Right lung (tissue), 5 donors: Measurements from ENCODE around the gene C13orf46. TPM values are rescaled to one million over a fixed set of nuclear protein-coding genes. Genes with fewer than 3 reads are reported as not detected.
"Not testable (repeated sequence)": the region's sequence is repeated elsewhere in the genome, so short reads cannot be mapped to it uniquely, and the experiment has no call there.

Source experiments
- DNase-seq, 2 donors: peaks; one replicate each; pipeline ENCODE4 v3.0.0-alpha.2; 2013
- polyA plus RNA-seq, 5 donors: library from polyadenylated mRNA; unstranded; fragments of 120-200 nt; gene quantifications; one replicate each; pipeline versions ENCODE4 v1.2.1 to v1.2.3, GENCODE V29; 2013; ENCODE audit warnings: inconsistent platforms in 1 of 5, low replicate concordance in 1 of 5; ENCODE audit not compliant: insufficient read length in 5 of 5, insufficient read depth in 1 of 5

The C13orf46 gene
- polyA plus RNA-seq, 5 donors, result 0.18 to 0.48 (median 0.27) TPM

DNA sequence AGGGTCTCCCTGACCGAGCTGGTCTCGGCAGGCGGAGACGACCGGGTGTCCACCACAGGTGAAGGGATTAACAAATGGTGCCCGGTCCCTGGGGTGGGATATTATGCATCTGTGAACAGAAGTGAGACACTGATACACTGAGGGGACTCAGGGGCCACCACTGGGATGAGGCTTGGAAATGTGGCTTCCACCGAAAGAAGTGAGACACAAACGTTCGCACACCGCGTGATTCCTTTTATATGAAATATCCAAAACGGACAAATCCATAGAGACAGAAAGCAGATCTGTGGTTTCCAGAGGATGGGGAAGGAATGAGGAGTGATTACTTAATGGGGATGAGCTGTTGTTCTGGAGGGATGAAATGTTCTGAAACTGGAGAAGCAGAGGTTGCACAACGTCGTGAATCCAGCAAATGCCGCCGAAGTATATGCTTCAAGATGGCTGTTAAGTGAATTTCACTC lies 47.5 kb downstream of the C13orf46 start:
- DNase-seq, result no peak

DNA sequence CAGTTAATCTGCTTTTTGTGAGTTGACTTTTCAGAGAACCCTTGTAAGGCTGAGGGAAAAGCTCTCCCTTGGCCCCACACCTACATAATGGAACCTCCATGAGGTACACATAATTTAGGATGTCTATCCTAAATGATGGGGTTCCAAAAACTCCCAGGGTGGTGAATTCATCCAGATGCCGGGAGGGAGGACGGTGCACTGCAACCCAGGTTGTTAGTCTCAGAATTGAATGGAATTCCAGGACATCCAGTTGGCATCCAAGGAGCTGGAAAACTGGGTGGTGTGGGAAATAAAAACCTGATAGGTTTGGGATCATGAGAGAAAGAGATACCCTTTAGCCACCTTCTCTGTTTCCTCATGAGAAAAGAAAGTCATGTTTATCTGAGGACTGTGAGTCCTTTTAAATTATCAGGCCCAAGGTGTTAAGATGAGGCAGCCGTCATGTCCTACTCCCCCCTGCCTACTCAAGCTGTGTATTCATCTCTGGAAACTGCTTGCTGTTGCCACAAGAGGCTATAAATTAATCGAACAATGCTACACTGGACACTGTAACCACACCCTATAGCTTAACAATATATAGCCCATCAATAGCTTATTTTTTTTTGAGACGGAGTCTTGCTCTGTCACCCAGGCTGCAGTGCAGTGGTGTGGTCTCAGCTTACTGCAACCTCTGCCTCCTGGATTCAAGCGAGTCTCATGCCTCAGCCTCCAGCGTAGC lies 49.5 kb downstream of the C13orf46 start:
- no peak for DNase-seq

DNA sequence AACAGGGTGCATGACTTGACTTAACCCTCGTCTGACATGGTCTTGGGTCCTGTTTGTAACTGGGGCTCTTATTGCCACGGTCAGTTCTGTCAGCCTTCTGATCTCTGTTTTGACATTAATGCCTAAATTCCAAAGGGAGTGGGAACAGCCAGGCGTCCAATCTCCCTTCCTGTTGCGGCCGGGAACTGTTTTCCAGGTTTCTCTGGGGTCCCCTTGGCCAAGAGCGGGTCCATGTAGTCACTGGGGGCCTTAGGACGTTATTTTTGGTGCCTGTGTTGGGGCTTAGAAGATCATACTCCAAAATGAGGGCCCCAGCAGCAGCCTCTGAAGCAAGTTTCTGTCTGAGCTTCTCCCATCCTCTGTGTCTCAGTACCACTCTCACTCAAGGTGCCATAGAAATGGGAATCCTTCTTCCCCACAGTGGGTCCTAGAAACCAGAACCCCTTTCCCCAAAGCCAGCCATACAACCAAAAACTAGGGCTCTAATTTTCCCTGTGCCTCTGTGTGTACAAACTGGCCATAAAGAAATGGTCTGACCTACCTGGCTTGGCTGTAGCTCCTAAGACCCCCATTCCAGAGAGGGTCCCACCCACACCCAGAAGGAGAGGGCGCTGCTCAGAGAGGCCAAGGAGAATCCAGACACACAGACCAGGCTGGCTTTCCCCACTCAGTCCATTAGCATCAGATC lies 50.4 kb downstream of the C13orf46 start:
- no peak for DNase-seq

DNA sequence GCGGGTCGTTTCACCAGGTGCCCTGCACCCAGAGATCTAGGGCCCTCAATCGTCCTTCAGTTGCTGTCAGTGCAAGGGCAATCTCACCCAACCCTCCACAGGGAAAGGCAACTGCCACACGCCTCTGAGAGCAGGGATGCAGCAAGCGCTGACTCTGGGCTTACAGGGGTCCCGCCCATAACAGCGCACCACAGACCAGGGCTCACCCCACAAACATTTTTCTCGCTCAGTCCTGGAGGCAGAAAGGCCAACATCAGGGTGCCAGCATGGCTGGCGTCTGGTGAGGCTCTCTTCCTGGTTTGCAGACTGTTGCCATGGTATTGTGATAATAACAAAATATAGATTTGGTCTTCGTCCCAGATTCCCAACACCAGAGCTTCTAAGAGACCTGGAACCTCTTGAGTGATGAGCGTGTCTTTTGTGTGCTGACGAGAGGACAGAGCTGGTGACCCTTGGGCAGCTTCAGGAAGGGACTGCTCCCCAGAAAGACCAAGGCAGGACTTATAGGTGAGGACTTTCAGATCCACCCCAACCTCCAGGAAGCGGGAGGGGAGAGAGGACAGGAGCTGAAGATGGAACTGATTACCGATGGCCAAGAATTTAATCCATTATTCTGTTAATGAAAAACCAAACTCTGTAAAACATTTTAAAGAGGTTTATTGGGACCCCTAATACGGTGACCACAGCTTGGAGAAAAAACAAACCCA lies 51.3 kb downstream of the C13orf46 start:
- DNase-seq, result no peak

DNA sequence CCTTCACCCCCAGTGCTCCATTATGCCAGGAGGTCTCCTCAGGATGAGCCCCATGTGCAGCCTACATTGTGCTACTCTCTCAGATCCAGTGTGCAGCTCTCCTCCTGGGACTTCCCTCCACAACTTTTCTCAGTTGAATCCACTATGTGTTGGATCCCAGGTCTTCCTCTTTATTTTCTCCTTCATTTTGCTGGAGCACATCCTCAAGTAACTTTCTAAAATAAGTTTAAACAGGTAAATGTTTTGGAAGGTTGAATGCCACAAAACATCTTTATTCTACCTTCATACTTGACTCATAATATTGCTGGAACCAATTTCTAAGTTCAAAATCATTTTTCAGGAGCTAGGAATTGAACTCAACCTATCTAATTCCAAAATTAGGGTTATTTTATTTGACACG lies 52.1 kb downstream of the C13orf46 start:
- no peak for DNase-seq

DNA sequence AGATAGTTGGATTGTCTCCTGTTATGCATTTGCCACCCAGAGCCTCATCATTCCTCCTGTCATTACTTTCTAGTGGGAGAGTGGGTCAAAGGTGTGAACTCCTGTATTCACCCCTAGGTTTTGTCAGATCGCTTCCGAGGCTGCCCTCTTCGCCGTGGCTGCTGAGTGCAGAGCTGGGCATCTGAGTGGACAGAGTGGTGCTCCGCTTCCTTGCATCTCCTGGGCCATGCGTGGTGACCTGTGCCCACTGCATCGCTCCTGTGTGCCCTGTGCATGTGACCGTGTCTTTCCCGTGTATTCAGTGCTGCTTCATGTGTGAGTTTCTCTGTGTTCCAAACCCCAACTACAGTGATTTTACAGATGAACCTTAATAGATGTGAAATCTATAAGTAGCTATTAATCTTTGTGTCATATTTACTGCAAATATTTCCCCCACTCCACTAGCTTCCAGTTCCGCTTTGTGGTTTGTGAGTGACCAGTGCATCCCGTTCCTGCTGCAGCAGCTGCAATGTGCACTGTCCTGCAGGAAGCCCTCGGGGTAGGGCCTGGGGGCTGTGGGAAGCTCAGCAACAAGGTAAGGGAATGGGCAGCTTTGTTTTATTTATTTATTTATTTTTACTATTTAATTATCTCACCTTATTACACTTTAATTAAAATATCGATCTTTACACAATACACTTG lies 53.1 kb downstream of the C13orf46 start:
- DNase-seq, result no peak

DNA sequence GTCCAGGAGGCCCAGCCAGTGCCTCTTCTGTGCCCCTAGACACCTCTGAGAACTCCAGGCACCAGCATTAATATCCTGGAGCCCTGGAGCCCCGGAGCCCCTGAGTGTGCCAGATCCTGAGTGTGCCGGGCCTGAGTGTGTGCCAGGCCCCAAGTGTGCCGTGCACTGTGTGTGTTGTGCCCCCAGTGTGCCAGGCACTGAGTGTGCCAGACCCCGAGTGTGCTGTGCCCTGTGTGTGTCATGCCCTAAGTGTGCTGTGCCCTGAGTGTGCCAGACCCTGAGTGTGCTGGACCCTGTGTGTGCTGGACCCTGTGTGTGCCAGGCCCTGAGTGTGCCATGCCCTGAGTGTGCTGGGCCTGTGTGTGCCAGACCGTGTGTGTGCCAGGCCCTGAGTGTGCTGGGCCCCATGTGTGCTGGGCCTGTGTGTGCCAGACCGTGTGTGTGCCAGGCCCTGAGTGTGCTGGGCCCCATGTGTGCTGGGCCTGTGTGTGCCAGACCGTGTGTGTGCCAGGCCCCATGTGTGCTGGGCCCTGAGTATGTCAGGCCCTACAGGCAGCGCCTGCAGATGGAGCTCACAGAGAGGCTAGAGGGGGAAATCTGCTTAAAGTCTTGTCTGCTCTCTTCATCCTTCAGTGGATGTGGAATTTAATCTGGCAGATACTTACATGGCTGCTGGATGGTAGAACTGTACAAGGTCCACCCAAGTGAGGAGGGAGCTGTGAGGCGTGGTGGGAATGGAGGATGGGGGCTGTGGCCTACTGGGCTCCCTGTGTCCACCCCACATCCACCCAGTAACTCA lies 53.9 kb downstream of the C13orf46 start:
- DNase-seq, result no peak

DNA sequence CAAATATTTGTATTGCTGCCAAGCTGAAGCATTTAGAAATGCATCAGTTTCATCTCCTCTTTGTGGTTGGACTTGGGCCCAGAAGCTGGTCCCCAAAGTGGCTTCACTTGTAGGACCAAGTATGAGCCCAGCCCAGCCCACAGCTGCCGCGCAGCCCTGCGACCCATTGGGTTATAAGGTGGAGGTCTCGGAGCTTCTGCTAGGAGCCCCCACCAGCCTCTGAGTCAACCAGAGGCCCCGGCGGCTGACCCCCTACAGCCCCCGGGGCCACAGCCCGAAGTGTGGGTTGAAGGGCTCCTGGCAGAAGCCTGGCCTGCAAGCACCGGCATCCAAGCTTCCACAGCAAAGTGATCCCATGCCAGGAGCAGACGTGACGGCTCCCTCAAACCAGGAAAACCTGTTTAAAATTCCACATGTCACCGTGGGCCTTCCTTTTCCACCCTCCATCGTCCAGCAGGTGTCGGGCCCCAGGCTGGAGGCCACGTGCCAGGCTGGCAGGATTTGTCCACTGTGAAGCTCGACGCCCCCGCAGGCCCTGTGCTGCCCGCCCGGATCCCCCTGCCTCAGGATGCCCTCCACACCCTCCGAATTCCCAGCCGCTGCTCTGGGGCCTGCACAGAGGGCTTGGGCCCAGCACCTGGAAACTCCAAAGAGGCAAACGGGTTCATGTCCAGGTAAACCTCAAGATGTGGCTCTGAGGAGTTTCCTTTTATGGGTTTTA lies 54.7 kb downstream of the C13orf46 start:
- DNase-seq, result no peak

DNA sequence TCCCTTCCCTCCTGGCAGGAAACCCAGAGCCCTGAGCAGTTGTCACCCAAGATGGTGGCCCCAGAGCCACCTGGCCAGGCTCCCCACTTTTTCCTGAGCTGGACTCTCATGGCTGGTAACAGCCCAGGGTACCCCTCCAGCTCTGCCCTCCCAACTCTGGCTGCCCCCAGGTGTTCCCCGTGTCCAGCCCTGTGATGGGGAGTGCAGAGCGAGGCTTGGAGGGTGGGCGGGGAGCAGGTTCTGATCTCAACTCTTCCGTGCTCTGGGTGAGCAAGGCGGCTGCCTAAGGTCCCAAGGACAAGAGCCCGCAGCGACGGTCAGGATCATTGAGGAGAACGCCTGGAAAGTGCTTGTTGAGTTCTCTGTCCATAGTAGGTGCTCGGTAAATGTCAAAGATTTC lies 55.3 kb downstream of the C13orf46 start:
- DNase-seq, result no peak

DNA sequence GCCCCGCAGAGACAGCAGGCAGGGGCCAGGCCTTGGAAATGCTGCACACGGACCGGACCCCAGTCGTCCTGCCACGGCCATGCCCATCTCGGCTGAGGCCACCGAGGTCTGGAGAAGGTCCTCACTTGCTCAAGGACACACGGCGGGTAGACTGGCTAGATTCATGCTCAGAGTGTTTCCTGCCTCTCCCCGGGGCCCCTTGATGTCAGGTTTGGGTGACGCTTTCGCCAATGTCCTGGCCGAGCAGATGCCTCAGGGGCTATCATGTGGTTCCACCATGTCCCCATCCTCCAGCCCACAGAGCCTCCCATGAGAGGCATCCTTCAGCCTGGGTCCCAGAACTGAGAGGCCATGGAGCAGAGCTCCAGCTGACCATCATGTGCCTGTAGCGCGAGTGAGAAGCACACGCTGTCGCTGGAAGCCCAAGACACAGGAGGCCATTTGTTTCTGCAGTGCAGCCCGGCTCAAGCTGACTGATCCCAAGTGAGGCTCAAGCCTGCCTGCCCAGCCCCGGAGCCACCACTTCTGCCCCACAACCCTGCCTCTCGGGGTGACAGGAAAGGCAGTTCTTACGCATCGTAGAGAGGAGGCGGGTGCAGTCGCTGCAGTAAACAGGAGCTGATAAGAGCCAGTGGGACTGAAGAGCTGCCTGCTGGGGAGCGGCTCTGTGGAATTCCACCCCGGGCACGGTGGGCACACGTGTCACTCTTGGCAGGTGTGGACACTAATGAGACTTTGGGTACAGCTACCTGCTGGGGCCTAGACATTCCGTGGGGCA lies 56.1 kb downstream of the C13orf46 start:
- DNase-seq, result no peak

DNA sequence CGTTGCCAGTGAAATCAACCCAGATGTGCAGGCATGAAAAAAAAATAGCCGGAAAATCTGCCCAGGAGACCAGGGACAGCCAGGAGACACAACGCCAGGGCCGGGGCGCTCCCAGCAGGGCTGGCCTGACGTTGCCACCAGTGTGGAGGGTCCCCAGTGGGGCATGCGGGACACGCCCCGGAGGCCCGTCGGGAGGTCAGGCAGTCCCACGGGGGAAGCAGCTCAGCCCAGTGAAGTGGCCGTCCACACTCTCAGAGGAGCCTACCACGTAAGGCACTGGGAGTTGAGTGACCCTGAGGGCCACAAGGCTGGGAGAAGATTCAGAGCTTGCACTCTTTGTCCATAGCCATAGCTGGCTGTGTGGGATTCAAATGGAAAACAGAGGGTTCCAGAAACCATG lies 56.8 kb downstream of the C13orf46 start:
- no peak for DNase-seq

DNA sequence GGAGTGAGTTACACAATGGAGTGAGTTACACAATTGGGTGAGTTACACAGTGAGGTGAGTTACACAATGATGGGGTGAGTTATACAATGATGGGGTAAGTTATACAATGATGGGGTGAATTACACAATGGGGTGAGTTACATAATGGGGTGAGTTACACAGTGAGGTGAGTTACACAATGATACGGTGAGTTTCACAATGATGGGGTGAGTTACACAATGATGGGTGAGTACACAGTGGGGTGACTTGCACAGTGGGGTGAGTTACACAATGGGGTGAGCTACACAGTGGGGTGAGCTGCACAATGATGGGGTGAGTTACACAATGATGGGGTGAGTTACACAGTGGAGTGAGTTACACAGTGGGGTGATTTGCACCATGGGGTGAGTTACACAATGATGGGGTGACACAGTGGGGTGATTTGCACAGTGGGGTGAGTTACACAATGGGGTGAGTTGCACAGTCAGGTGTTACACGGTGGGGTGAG lies 57.5 kb downstream of the C13orf46 start:
- no peak for DNase-seq

DNA sequence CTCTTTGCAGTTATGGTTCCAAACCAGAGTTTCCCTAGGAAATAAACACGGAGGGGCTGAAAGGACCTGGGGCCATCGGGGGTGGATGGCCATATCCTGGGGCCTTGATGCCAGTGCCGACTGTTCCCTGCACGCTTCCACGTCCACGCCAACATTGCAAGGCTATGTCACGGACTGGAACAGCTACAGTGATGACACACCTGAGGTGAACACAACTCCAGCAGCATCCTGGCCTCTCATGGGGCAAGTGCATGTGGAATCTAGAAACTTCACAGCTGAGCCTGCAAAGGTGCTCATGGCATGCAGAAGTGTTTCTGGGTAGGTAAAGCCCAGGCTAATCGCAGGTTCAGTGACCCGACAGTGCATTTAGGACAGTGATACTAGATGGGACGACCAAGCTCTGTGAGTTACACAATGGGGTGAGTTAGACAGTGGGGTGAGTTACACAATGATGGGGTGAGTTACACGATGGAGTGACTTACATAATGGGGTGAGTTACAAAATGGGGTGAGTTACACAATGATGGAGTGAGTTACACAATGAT lies 58.0 kb downstream of the C13orf46 start:
- no peak for DNase-seq

DNA sequence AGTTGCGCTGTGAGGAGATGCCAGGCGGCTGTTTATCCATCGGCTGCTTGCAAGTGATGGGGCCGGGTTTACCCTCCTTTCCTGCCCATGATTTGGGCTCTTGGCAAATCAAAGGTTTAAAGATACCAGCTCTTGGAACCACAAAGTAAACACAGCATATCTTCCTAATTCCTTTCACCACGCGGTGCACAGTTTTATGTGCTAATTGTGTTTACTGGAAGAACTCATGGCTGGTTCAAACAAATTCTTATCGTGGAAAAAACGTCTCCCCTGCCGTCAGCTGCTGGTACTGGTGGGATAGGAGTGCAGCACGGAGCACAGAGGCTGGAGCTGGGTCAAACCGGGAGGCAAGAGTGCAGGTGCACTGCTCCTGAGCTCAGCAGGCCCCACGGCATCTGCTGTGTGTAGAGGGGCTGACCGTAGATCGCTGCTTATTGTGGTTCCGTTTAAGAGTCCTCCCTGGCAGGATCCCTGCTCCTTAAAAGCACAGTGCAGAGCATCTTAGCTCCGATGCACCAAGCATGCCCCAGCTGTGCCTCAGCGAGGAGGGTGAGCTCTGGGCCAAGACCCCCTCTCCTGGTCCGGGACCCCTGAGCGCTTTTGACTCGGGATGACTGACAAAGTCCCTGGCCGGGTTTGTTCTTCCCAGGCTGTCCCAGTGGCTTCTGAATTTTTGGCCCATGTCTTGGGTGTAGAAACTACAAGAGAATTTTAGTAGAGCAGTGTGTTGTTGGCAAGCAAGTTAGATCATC lies 58.7 kb downstream of the C13orf46 start:
- DNase-seq, result no peak

DNA sequence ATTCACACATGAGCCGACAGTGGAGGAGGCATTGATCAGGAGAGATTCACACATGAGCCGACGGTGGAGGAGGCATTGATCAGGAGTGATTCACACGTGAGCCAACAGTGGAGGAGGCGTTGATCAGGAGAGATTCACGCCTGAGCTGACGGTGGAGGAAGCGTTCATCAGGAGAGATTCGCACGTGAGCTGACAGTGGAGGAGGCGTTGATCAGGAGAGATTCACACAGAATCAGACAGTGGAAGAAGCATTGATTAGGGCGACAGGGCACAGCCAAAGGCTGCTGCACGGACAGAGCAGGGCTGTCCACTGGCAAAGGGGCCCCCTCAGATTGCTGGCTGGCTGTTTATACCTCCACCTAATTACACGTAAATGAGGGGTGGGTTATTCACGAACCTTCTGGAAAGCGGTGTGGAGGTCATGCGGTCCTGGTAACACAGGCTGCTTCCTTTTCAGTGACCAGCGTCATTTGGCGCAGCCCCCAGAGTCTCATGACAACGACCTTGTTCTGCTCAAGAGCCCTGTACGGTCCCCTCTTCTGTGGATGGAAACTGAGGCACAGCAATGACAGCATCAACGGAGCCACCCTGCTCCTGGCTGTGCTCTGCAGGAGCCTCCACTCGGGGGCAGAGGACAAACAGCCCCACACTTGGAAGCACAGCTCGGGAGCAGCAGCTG lies 59.4 kb downstream of the C13orf46 start:
- no peak for DNase-seq

DNA sequence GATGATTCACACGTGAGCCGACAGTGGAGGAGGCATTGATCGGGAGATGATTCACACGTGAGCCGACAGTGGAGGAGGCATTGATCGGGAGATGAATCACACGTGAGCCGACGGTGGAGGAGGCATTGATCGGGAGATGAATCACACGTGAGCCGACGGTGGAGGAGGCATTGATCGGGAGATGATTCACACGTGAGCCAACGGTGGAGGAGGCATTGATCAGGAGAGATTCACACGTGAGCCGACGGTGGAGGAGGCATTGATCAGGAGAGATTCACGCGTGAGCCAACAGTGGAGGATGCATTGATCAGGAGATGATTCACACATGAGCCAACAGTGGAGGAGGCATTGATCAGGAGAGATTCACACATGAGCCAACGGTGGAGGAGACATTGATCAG lies 60.0 kb downstream of the C13orf46 start:
- not testable (repeated sequence) for DNase-seq

DNA sequence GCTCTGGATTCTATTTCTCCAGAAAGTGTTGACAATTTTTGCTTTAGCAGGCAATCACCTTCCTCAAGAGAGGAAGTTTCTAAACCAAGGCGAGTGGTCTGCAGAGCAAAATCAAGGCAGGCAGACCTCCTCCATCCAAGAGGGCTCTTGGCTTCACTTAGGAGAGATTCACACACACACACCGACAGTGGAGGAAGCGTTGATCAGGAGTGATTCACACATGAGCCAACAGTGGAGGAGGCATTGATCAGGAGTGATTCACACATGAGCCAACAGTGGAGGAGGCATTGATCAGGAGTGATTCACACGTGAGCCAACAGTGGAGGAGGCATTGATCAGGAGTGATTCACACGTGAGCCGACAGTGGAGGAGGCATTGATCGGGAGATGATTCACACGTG lies 60.5 kb downstream of the C13orf46 start:
- not testable (repeated sequence) for DNase-seq

DNA sequence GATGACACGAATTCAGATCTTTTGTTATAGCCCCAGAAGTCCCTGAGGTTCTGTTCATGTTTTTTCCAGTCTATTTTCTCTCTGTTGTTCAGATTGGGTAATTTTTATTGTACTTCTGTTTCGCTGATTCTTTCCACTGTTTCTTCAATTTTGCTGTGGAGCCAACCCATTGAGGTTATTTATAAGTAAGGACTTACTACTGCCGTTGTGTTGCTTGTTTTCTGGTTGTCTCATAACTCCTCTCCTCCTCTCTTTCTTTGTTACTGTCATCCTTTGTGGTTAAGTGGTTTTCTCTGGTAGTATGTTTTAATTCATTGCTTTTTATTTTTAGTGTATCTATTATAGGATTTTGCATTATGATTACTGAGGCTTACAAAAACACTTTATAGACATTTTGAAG lies 61.3 kb downstream of the C13orf46 start:
- DNase-seq, result no peak
